ENCODE measurements around the gene VPS29. TPM values are rescaled to one million over a fixed set of nuclear protein-coding genes. Genes with fewer than 3 reads are reported as not detected.
"Not testable (repeated sequence)": the region's sequence is repeated elsewhere in the genome, so short reads cannot be mapped to it uniquely, and the experiment has no call there.

Gene VPS29
- total RNA-seq (114 TPM), polyA plus RNA-seq (158 TPM)

DNA sequence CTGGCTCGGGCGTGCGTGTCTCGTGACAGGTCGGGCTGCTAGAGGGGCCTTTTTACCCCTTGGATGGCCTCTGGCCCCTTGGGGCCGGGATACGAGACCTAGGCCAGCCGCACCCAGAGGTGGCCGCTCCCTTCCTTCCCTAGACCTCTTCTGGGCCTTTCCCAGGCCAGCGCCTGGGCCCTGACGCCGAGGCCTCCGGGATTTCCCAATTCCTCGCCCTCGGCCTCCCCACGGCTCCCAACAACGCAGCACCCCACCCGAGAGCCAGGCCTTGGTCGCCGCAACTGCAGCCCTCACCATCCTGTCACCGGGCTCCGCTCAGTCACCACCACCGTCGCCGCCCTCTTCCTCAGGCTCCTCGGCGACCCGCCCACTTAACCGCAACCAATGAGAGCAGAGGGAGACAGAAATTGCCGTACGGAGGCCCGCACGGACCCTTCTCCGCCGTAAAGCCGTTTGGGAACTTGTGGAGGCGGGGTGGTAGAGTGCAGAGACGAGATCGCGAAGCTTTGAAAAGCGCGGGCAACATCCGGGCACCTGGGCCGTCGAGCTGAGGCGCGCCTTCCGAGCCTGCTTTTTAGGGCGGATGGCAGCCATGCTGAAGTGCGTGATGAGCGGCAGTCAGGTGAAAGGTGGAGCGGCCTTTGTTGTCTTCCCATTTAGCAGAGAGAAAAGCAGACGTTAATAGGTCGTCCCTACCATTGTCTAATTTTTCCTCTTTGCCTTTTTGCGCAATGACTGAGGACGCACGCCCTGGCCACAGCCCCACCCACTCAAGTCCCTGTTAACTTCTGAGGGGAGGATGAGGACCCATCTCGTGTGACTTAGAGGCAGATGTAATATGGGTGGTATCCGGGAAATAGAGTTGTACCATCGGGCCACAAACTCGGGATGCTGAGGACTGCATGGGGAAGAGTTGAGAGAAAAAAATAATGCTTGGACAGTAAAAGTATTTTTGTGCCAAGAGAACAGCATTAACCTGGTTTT lies at the start of gene VPS29, which contains the start of gene RAD9B:
Gene VPS29, minus strand, starts transcription at position 360 of the 987 bp plus-strand sequence. Its CDS starts 60 bp downstream, at position 300.
Gene RAD9B, plus strand, starts transcription at position 580 of the 987 bp plus-strand sequence. Its CDS starts 7 bp downstream, at position 587.
- Histone ChIP-seq H3K36me3 (ENCODE audit: insufficient read depth) (no peaks in the 10 kb centered on the region), H3K4me1 (ENCODE audit: insufficient read depth) (no peaks in the 10 kb centered on the region), H3K27ac (ENCODE audit: low read depth) (peak within 1 kb of the TSS; percentile 87), H3K4me3 (ENCODE audit: low read depth, low read length) (peak within 1 kb of the TSS; percentile 70)
- 8% methylated on average over 61 of the region's 61 CpGs for WGBS
- peak; percentile 92 for DNase-seq (ENCODE audit: extremely low spot score)

DNA sequence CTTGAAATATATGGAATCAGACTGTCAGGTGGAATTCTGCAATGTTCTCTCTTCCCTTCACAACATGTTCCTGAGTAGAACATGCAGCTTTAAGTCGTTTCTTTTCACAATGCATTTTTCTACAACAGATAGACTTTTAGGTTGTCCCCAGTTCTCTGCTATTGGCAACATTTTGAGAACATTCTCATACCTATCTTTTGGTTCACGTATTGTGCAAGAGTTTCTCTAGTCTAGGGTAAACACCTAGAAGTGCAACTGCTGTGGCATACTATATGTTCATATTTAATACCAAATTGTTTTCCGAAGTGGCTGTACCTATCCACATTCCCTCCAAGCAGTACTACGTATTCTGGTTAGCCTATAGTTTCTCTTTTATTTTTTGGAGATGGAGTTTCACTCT lies 49.1 kb upstream of the VPS29 start:
- H3K4me1 ChIP-seq (ENCODE audit: insufficient read depth), result peaks cover 1% of the 10 kb centered on the region
- H3K36me3 ChIP-seq (ENCODE audit: insufficient read depth), result no peaks in the 10 kb centered on the region
- H3K4me3 ChIP-seq (ENCODE audit: low read depth, low read length), result no peak overlapping the region
- WGBS, result 90% methylated on average over 4 of the region's 4 CpGs
- DNase-seq (ENCODE audit: extremely low spot score), result no peak
- H3K27ac ChIP-seq (ENCODE audit: low read depth), result no peak overlapping the region

DNA sequence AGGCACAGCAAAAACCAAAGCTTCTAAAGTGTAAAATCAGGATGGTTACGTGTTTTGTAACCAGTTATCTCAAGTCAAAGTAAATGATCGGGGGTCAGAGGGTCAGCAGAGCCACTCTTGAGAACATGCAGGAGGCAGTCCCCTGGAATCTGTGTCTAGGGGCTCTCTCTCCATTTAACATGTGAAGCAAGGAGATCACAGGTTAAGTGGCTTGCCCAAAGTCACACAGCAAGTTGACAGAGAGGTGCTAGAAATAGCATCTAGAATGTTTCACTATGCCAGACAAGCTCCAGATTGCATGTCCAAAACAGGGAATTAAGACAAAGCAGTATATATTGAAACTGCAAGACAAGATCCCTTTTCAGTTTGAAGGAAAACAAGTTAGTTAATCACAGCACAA lies 47.8 kb upstream of the VPS29 start:
- DNase-seq (ENCODE audit: extremely low spot score), result no peak
- 80% methylated on average over 2 of the region's 2 CpGs for WGBS
- Histone ChIP-seq H3K27ac (ENCODE audit: low read depth) (no peak overlapping the region), H3K4me3 (ENCODE audit: low read depth, low read length) (no peak overlapping the region), H3K4me1 (ENCODE audit: insufficient read depth) (peaks cover 3% of the 10 kb centered on the region), H3K36me3 (ENCODE audit: insufficient read depth) (no peaks in the 10 kb centered on the region)

DNA sequence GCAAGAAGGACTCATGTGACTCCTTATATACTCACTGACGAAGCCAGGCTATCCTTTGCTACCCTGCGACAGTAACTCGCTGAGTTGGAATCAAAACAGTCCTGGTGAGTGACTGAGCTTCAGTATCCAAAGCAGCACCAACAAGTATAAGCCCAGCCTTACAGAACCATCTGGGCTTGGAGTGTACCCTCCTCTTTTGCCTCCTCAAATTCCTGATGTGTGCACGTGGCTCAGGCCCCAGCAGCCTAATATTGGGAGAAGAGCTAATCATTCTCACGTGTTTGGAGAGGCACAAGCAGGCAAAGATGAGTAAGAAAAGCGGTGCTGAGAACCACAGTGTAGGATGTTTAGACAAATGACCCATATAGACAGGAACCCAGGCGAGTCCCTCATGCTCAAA lies 46.8 kb upstream of the VPS29 start:
- Histone ChIP-seq H3K4me3 (ENCODE audit: low read depth, low read length) (no peak overlapping the region), H3K36me3 (ENCODE audit: insufficient read depth) (no peaks in the 10 kb centered on the region), H3K4me1 (ENCODE audit: insufficient read depth) (peaks cover 3% of the 10 kb centered on the region), H3K27ac (ENCODE audit: low read depth) (no peak overlapping the region)
- no peak for DNase-seq (ENCODE audit: extremely low spot score)
- WGBS, result 62% methylated on average over 7 of the region's 7 CpGs

DNA sequence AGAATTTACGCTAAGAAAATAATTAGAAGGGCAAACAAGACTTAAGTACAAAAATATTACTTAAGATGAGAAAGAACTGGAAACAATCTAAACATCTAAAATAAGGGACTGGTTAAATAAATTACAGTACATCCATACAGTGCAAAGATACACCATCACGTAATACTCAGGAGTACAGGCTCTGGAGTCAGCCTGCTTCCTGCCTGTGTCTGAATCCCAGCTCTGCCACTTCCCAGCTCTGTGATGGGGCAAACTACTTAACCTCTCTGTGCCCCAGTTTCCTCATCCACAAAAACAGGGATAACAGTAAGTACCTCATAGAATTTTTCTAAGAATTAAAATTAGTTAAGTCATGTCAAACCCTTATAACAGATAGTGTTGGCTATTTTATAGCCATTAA lies 45.2 kb upstream of the VPS29 start:
- no peak for DNase-seq (ENCODE audit: extremely low spot score)
- no peak overlapping the region for H3K27ac ChIP-seq (ENCODE audit: low read depth)
- WGBS, result 83% methylated on average over 2 of the region's 2 CpGs
- H3K4me1 ChIP-seq (ENCODE audit: insufficient read depth), result peaks cover 5% of the 10 kb centered on the region
- no peaks in the 10 kb centered on the region for H3K36me3 ChIP-seq (ENCODE audit: insufficient read depth)
- no peak overlapping the region for H3K4me3 ChIP-seq (ENCODE audit: low read depth, low read length)

DNA sequence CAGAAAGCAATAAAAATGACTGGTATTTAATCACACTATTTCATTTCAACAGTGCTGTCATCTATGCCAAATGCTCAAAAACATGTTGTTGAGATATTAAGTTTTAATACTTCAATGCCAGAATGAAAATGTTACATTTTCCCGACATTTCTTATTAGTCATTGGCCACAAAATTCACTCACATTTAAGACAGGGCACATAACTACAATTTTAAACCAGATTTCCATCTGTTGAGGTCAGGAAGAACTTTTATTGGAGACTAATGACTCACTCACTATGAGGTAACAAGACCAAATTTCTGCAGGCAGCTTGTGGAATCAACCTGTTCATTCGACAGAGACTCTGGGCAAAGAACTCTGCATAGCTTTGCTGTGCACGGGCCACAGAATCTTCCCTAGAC lies 44.4 kb upstream of the VPS29 start:
- peaks cover 5% of the 10 kb centered on the region for H3K4me1 ChIP-seq (ENCODE audit: insufficient read depth)
- no peaks in the 10 kb centered on the region for H3K36me3 ChIP-seq (ENCODE audit: insufficient read depth)
- 42% methylated on average over 3 of the region's 3 CpGs for WGBS
- no peak for DNase-seq (ENCODE audit: extremely low spot score)
- H3K4me3 ChIP-seq (ENCODE audit: low read depth, low read length), result no peak overlapping the region
- H3K27ac ChIP-seq (ENCODE audit: low read depth), result no peak overlapping the region

DNA sequence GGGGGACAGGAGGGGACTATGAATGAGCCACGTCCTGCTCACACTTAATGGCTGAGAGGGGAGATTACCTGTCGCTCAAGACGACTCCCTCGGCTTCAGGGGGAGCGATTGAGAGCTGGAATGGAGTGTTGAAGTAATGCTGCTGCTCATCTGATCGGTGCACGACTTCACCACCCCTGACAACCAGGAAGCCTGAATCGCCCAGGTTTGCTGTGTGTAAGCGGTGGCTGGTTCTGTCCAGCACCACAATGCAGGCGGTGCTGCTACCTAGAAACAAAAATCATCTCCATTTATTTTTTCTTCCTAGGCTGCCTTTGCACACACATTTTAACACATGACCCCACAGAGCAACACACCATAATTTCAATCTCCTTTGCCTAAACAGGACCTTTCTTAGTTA lies 43.9 kb upstream of the VPS29 start:
- Histone ChIP-seq H3K4me1 (ENCODE audit: insufficient read depth) (peaks cover 5% of the 10 kb centered on the region), H3K27ac (ENCODE audit: low read depth) (no peak overlapping the region), H3K4me3 (ENCODE audit: low read depth, low read length) (no peak overlapping the region), H3K36me3 (ENCODE audit: insufficient read depth) (no peaks in the 10 kb centered on the region)
- 85% methylated on average over 10 of the region's 10 CpGs for whole genome bisulfite sequencing
- DNase-seq (ENCODE audit: extremely low spot score), result no peak

DNA sequence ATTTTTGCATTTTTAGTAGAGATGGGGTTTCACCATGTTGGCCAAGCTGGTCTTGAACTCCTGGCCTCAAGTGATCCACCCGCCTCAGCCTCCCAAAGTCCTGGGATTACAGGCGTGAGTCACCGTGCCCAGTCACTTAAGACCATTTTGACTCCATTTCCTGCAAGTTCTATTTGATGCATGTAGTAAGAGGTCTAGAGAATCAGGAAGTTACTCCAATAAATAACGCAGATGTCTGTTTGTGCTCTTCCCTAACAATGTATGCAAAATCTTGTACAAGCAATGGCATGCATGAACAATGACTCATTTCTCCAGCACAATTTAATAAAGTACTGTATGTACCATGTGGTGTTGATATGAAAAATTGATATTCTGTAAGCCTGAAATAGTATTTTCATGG lies 43.3 kb upstream of the VPS29 start:
- not testable (repeated sequence) for H3K27ac ChIP-seq (ENCODE audit: low read depth); H3K4me1 ChIP-seq (ENCODE audit: insufficient read depth); H3K4me3 ChIP-seq (ENCODE audit: low read depth, low read length); H3K36me3 ChIP-seq (ENCODE audit: insufficient read depth); DNase-seq (ENCODE audit: extremely low spot score)
- WGBS, result 88% methylated on average over 4 of the region's 4 CpGs

DNA sequence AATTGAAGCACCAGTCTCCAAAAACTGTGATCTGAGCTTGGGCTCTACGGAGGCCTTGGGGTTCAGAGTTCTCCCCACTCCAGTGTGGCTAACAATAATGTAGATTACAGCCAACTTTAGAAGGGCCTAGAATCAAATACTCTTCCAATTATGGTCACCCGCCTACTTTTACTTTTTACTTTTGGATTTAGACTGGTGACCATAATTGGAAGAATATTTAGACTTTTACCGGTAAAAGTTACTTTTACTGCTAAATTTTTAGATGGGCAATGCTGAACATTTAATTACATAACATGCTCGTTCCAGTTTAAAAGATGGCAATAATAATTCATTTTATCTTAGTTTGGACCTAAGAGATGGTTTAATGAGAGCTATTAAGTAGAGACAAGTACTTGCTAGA lies 42.1 kb upstream of the VPS29 start:
- Histone ChIP-seq H3K4me1 (ENCODE audit: insufficient read depth) (peaks cover 5% of the 10 kb centered on the region), H3K36me3 (ENCODE audit: insufficient read depth) (no peaks in the 10 kb centered on the region), H3K27ac (ENCODE audit: low read depth) (peak overlapping the region; percentile 68), H3K4me3 (ENCODE audit: low read depth, low read length) (no peak overlapping the region)
- DNase-seq (ENCODE audit: extremely low spot score), result no peak
- WGBS, result 50% methylated on average over 4 of the region's 4 CpGs

DNA sequence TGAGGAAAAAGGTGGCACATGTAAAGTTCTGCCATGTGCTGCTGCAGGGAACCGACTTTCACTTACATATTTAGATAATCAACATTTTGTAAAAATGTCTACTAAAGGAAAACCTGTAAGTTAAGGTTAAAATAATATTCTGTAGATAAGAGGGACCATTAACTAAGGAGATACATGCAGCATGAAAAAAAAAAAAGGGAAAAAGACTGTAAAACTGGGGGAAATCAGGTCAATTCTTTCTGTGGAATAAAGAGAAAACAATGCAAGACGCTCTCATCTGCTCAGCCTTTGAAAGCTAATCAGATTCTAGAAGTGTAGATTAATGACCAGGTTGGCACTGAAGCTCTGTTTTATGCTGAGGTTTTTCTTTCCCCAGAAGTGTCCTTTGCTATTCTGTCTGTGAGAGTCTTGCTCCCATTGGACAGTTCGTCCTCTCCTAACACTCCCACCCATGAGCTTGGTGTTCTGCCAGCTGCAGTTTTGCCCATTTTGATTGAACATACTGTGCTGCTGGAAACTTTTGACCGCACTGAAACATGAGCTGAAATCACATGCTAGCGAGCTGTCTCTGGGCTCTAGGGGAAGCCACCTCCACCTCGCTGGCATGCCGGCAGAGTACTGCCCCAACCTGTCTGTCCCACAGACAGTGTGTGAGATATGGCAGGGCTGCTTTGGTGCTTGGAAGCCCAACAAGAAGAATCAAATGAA lies 41.5 kb upstream of the VPS29 start:
- H3K36me3 ChIP-seq (ENCODE audit: insufficient read depth), result no peaks in the 10 kb centered on the region
- 25% methylated on average over 7 of the region's 7 CpGs for WGBS
- peaks cover 5% of the 10 kb centered on the region for H3K4me1 ChIP-seq (ENCODE audit: insufficient read depth)
- H3K4me3 ChIP-seq (ENCODE audit: low read depth, low read length), result no peak overlapping the region
- H3K27ac ChIP-seq (ENCODE audit: low read depth), result peak overlapping the region; percentile 76
- peak; percentile 85 for DNase-seq (ENCODE audit: extremely low spot score)

DNA sequence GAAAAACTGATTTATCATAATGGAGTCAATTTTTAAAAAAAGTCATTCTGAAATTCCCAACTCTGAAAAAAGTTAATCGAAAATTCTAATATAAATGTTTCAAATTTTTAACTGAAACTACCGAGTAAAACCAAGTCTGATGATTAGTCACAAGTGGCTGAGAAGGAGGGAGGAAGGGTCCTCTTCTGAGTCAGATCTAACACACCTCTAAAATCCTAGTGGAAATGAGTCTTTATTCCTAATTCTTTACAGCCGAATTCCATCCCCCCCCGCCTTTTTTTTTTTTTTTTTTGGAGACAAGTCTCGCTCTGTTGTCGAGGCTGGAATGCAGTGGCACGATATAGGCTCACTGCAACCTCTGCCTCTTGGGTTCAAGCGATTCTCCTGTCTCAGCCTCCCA lies 38.1 kb upstream of the VPS29 start:
- no peak for DNase-seq (ENCODE audit: extremely low spot score)
- Histone ChIP-seq H3K27ac (ENCODE audit: low read depth) (no peak overlapping the region), H3K4me1 (ENCODE audit: insufficient read depth) (peaks cover 4% of the 10 kb centered on the region), H3K4me3 (ENCODE audit: low read depth, low read length) (no peak overlapping the region), H3K36me3 (ENCODE audit: insufficient read depth) (no peaks in the 10 kb centered on the region)
- 91% methylated on average over 8 of the region's 8 CpGs for whole genome bisulfite sequencing

DNA sequence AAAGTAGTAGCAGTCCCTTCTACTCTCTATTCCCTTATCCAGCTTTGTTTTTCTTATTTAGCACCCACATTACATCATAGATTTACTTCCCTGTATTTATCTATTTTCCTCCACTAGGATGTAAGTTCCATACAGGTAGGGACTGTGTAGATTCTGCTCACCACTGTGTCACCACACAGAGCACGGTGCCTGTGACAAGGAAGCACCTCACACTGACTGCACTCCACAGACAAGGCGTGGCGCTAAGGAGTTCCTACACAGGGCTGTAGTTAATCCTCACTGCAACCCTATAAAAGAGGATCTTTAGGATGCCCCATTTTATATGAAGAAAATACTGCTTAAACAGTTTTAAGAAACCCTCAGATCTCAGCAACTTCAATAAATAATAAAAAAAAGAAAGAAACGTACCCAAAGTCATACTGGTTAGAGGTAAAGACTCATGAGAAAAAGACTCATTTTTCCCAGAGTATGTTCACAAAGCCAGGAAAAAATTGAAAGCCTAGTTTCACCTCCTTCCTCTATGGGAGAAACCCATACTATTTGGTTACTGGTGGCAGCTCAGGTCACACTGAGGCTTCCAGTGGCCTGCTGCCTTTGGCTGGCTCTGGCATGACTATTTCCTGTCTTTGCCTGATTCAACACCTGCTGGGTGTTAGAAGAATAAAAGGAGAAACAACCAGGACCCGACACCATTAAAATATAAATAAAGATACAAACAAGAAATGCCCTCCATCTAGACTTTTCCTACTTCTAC lies 37.1 kb upstream of the VPS29 start:
- Histone ChIP-seq H3K27ac (ENCODE audit: low read depth) (peak overlapping the region; percentile 25), H3K4me1 (ENCODE audit: insufficient read depth) (peaks cover 2% of the 10 kb centered on the region)

DNA sequence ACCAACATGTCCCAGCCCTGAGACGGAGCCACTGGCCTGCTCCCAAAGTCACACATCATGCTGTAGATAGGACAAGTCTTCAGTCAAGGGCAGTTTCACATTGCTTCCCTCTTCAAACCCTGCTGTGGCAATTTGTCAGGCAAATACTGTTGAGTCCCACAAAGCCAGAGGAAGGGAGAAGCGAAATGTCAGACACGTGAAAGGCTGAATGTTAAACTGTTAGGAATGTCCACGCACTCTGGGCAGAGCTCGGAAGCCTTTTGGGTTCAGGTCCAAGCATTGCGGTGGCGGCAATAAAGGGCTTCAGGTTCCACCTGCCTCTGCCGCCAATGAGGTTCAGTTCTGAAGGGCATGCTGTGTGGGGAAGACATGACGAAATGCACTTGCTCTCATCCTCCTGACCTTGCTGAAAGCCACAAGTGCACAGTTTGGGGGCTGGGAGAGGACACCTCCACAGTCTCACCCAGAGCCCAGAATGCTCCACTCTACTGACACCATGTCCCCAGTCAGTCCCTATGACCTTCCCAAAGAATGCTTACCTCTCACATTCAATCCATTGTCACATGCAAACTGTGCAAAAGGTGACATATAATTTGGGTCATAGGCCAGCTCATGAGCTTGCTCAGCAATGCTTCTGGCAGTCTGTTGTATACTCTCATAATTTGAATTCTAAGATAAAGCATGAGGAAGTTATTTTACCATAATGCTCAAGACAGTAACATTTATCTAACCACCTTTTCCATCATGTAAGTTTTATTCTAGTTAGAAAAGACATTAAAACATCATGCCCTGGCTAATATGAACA lies 35.9 kb upstream of the VPS29 start:
- Histone ChIP-seq H3K27ac (ENCODE audit: low read depth) (no peak overlapping the region), H3K36me3 (ENCODE audit: insufficient read depth) (no peaks in the 10 kb centered on the region), H3K4me1 (ENCODE audit: insufficient read depth) (no peaks in the 10 kb centered on the region), H3K4me3 (ENCODE audit: low read depth, low read length) (no peak overlapping the region)
- DNase-seq (ENCODE audit: extremely low spot score), result no peak
- WGBS, result 68% methylated on average over 9 of the region's 9 CpGs

More for the DNA sequence above, 37.1 kb upstream of the VPS29 start:
- Histone ChIP-seq H3K36me3 (ENCODE audit: insufficient read depth) (no peaks in the 10 kb centered on the region), H3K4me3 (ENCODE audit: low read depth, low read length) (no peak overlapping the region)
- WGBS, result 91% methylated on average over 5 of the region's 5 CpGs
- DNase-seq (ENCODE audit: extremely low spot score), result no peak
